ENCODE results near the gene ISL2. TPM values are rescaled to one million over a fixed set of nuclear protein-coding genes. Genes with fewer than 3 reads are reported as not detected.

ISL2 gene
- total and polyA plus RNA-seq, 2 of the 4 experiments (the other 2 are of a cell fraction): 1.3 to 3.6 TPM

DNA sequence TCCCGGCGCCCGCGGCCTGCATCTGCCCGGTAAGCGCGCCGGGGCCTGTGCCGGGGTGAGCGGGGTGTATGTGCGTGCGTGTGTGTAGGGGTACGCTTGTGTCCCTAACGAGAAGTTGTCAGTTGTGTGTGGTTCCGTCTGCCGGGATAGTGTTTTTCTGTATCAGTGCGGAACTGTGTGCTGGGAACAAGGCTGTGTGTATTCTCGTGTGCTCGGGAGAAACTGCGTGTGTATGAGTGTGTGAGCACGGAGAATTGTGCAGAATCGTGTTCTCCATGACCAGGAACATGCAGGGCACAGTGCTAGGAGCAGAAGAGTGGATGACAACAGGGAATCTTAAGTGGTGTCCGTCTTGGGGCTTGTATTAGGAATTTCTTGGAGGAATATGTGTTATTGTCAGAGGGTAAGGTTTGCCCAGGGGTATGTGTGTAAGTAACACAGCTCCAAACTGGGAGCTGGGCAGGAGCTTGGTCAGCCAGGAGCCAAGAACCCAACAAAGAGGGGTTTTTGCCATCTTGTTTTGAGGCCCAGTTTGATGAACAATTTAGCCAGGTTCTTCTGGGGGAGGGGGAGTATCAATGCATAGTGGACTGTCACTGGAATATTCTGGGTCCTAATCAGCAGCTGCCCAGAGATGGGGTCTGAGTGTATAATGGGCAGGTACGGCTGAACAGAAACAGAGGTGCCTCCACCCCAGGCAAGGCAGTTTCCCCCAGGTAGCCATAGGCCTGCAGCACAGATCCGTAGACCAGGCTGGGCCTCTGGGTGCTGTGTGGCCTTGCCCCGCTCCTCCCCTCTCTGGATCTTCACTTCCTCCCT lies 2.1 kb downstream of the ISL2 start (continued):
- no peak for TF ChIP-seq MAZ (IDR thresholded peaks at IDR 0.05; ENCODE audit: borderline replicate concordance, low read depth, low read length)
- TF ChIP-seq SMC3 (IDR thresholded peaks at IDR 0.05; ENCODE audit: low read depth, low read length): no peak

DNA sequence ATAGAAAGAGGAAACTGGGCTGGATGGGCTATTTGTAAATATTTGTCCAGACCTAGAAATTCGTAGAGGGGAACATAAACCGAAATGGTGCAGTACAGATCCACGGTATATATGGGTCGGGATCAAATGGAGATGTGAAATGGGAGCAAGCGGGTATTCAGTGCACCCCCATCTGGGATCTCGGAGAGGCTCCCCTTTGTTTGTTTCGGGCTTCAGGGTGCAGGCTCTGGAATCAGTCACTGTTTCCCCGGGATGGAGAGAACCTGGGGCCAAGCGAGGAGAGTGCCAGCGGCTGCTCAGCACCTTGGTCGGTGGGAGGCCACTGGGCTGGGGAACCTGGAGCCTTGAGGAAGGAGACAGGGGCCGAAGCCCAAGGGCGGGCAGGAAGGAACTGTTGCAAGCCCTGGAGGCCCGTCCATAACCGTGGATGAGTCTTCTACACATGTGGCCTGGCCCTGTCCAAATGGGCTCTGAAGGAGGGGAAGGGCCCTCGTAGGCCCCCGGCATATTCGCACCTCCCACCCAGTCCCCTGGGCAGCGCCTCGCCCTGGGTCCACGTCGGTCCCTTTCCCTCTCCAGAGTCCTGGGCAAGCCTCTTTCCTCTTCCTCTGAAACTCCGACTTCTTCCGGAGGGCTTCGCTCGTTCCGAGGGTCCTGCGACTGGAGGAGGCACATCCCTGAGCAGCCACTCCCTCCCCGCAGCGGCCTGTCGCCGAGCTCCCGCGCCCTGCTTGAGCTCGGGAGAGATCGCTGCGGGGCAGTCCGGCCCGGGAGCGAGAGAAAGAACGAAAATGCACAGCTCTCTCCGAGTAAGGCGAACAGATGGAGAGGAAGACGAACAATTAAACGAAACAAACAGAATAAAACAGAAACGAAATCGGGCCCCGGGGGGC lies 3.0 kb downstream of the ISL2 start:
- no peak overlapping the region for H3K4me3 ChIP-seq (ENCODE audit: insufficient read depth, low read depth, low read length)
- no peak overlapping the region for H2BK5ac ChIP-seq (ENCODE audit: low read depth, low read length, poor library complexity, severe bottlenecking)
- H3K27me3 ChIP-seq (ENCODE audit: control insufficient read depth, insufficient read depth, low read length): peaks cover 30% of the 10 kb centered on the region; the same call in 1 of the 2 replicates
- no TSS peak for BruUV-seq (replicated peaks)
- H3K9me3 ChIP-seq (ENCODE audit: control insufficient read depth, insufficient read depth, low read length): peaks cover 12% of the 10 kb centered on the region; the same call in 1 of the 2 replicates
- H3K36me3 ChIP-seq (ENCODE audit: control insufficient read depth, insufficient read depth, low read length): peaks cover 23% of the 10 kb centered on the region
- peaks cover 8% of the 10 kb centered on the region for H3K4me1 ChIP-seq (ENCODE audit: control insufficient read depth, insufficient read depth, low read length)
- dilution Hi-C loops (cut with HindIII; ENCODE audit: low sequenced_read_pairs, unreplicated experiment): no loop called here
- H2AK5ac ChIP-seq (ENCODE audit: low read depth, low read length): no peak overlapping the region
- WGBS, 2 experiments (ENCODE audit: extremely low coverage in 2 of 2, insufficient read length in 1 of 2): 44% methylated on average over 19 of the region's 48 CpGs; no CpG with 5 or more reads in 1 of the 2 experiments
- H2AFZ ChIP-seq (replicated peaks; ENCODE audit: low read length, poor library complexity): peak overlapping the region; percentile 52
- intact Hi-C loops (cut with micrococcal nuclease): loop anchor here (5.0 to 10.0 kb wide), 3 partner anchors 102 to 503 kb away; no protein-coding TSS in a partner anchor
- H3K27ac ChIP-seq (ENCODE audit: insufficient read depth, low read length): no peak overlapping the region
- H3K79me1 ChIP-seq (ENCODE audit: low read depth in 1 of 2, low read length in 2 of 2): peaks cover 3 to 17% of the 10 kb centered on the region in 2 experiments; a peak in 3 of 4 replicates
- no peak overlapping the region for H3K56ac ChIP-seq (ENCODE audit: extremely low read depth, insufficient read depth, low read length)
- POLR2A ChIA-PET (ENCODE audit: unreplicated experiment): no interaction called here
- H2BK20ac ChIP-seq (ENCODE audit: low read depth, low read length): no peak overlapping the region
- 0 out of 2 replicates have a peak overlapping the region, but pooled peaks have one; percentile 21 for H3K4me2 ChIP-seq (ENCODE audit: low read depth, low read length)
- no peak overlapping the region for H3K4ac ChIP-seq (ENCODE audit: low read depth, low read length)
- H3K14ac ChIP-seq (replicated peaks; ENCODE audit: low read depth, low read length): no peak overlapping the region
- H4K8ac ChIP-seq (ENCODE audit: low read depth in 2 of 2, low read length in 2 of 2): no peak overlapping the region
- H2BK120ac ChIP-seq (ENCODE audit: low read depth, low read length): no peak overlapping the region
- peaks cover 12% of the 10 kb centered on the region for H4K20me1 ChIP-seq (ENCODE audit: insufficient read depth, low read length)
- no peak overlapping the region for H4K5ac ChIP-seq (ENCODE audit: low read depth, low read length)
- in situ Hi-C loops (cut with MboI; ENCODE audit: low sequenced_read_pairs): no loop called here
- H2AK9ac ChIP-seq (replicated peaks; ENCODE audit: low read depth, low read length, poor library complexity): peak overlapping the region; percentile 46
- no peak for ATAC-seq (ENCODE audit: low read depth)
- no peak overlapping the region for H3K23ac ChIP-seq (ENCODE audit: low read depth, low read length)
- no peak overlapping the region for H4K91ac ChIP-seq (ENCODE audit: insufficient read depth, low read depth, low read length)
- CTCF ChIA-PET: no interaction called here
- DNase-seq: no peak
- H2BK15ac ChIP-seq (ENCODE audit: low read depth, low read length): no peak overlapping the region
- no peak overlapping the region for H3K9ac ChIP-seq (ENCODE audit: low read depth, low read length)
- H3K18ac ChIP-seq (ENCODE audit: low read depth, low read length): no peak overlapping the region
- H3K9me1 ChIP-seq (ENCODE audit: insufficient read depth, low read length): no peaks in the 10 kb centered on the region
- TF ChIP-seq, protein P1, sequence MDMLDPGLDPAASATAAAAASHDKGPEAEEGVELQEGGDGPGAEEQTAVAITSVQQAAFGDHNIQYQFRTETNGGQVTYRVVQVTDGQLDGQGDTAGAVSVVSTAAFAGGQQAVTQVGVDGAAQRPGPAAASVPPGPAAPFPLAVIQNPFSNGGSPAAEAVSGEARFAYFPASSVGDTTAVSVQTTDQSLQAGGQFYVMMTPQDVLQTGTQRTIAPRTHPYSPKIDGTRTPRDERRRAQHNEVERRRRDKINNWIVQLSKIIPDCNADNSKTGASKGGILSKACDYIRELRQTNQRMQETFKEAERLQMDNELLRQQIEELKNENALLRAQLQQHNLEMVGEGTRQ (IDR thresholded peaks at IDR 0.05; ENCODE audit: low read depth, low read length): no peak
- TF ChIP-seq POLR2A (IDR thresholded peaks at IDR 0.05; ENCODE audit: low read depth, low read length): no peak
- TF ChIP-seq, protein P2, sequence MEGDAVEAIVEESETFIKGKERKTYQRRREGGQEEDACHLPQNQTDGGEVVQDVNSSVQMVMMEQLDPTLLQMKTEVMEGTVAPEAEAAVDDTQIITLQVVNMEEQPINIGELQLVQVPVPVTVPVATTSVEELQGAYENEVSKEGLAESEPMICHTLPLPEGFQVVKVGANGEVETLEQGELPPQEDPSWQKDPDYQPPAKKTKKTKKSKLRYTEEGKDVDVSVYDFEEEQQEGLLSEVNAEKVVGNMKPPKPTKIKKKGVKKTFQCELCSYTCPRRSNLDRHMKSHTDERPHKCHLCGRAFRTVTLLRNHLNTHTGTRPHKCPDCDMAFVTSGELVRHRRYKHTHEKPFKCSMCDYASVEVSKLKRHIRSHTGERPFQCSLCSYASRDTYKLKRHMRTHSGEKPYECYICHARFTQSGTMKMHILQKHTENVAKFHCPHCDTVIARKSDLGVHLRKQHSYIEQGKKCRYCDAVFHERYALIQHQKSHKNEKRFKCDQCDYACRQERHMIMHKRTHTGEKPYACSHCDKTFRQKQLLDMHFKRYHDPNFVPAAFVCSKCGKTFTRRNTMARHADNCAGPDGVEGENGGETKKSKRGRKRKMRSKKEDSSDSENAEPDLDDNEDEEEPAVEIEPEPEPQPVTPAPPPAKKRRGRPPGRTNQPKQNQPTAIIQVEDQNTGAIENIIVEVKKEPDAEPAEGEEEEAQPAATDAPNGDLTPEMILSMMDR (conservative IDR thresholded peaks at IDR 0.05; ENCODE audit: low read depth, low read length): no peak
- no peak for TF ChIP-seq FOS (IDR thresholded peaks at IDR 0.05; ENCODE audit: low read depth, low read length)
- TF ChIP-seq RFX5 (IDR thresholded peaks at IDR 0.05; ENCODE audit: low read depth, low read length): no peak
- no peak for TF ChIP-seq MXI1 (IDR thresholded peaks at IDR 0.05; ENCODE audit: borderline replicate concordance, low read depth, low read length)
- no peak for TF ChIP-seq SMC3 (IDR thresholded peaks at IDR 0.05; ENCODE audit: low read depth, low read length)
- TF ChIP-seq CEBPB (IDR thresholded peaks at IDR 0.05; ENCODE audit: low read depth, low read length): no peak
